Skin of body (tissue), 2 donors: ENCODE results near the gene SBF2. TPM values are rescaled to one million over a fixed set of nuclear protein-coding genes. Genes with fewer than 3 reads are reported as not detected.
"Not testable (repeated sequence)": the region's sequence is repeated elsewhere in the genome, so short reads cannot be mapped to it uniquely, and the experiment has no call there.

Experiments used
- DNase-seq: peaks from one replicate; lab custom pipeline; 2025; lab: John Stamatoyannopoulos, UW
- total RNA-seq: library from RNA; depleted of rRNA; stranded (reverse); fragments of >200 nt; gene quantifications from one replicate; pipeline ENCODE4 v1.2.3, GENCODE V29; 2014

Gene SBF2
- total RNA-seq, 1 donor from 2014 or later, result 62.5 TPM

GRCh38 chr11:10023212-10023611 lies 270.8 kb downstream of the SBF2 start:
- no peak for DNase-seq

- no peak for DNase-seq
These were observed 271.3 kb downstream of the SBF2 start for GRCh38 chr11:10022764-10023163.

GRCh38 chr11:10021563-10021962 lies 272.5 kb downstream of the SBF2 start:
- no peak for DNase-seq

- no peak for DNase-seq
These were observed 273.9 kb downstream of the SBF2 start for GRCh38 chr11:10019906-10020682.

- no peak for DNase-seq
These were observed 276.1 kb downstream of the SBF2 start for GRCh38 chr11:10017911-10018310.

GRCh38 chr11:10017050-10017449 lies 277.0 kb downstream of the SBF2 start:
- no peak for DNase-seq

GRCh38 chr11:10012068-10012467 lies 282.0 kb downstream of the SBF2 start:
- no peak for DNase-seq

- no peak for DNase-seq
These were observed 288.0 kb downstream of the SBF2 start for GRCh38 chr11:10005955-10006525.

- DNase-seq, result no peak
These were observed 289.4 kb downstream of the SBF2 start for GRCh38 chr11:10004526-10005113.

GRCh38 chr11:10002221-10002620 lies 291.8 kb downstream of the SBF2 start:
- DNase-seq, result no peak

- DNase-seq, result no peak
These were observed 301.7 kb downstream of the SBF2 start for GRCh38 chr11:9992306-9992705.

- DNase-seq, result no peak
These were observed 303.6 kb downstream of the SBF2 start for GRCh38 chr11:9990221-9990973.

GRCh38 chr11:9987303-9987702 lies 306.7 kb downstream of the SBF2 start:
- DNase-seq, result not testable (repeated sequence)

GRCh38 chr11:9982796-9983579 lies 311.0 kb downstream of the SBF2 start:
- DNase-seq, result no peak

- no peak for DNase-seq
These were observed 311.8 kb downstream of the SBF2 start for GRCh38 chr11:9982127-9982795.

GRCh38 chr11:9980931-9981330 lies 313.1 kb downstream of the SBF2 start:
- DNase-seq, result no peak

- no peak for DNase-seq
These were observed 316.5 kb downstream of the SBF2 start for GRCh38 chr11:9977554-9977953.

- DNase-seq, result no peak
These were observed 319.6 kb downstream of the SBF2 start for GRCh38 chr11:9974375-9974774.

- DNase-seq, result no peak
These were observed 320.1 kb downstream of the SBF2 start for GRCh38 chr11:9973921-9974320.

GRCh38 chr11:9972989-9973388 lies 321.0 kb downstream of the SBF2 start:
- DNase-seq, result peak; percentile 69

GRCh38 chr11:9971894-9972293 lies 322.1 kb downstream of the SBF2 start:
- DNase-seq, result no peak
